Cerebellar cortex (tissue), 1 donor: Measurements from ENCODE around the gene MLC1.

Source experiments
- DNase-seq: peaks from one replicate; pipeline ENCODE4 v3.0.0-alpha.2; 2015; ENCODE audit warnings: low spot score

Gene MLC1

GRCh38 chr22:50058061-50058905, 26.9 kb downstream of the MLC1 start, which contains the start of gene TTLL8:
TSS of gene TTLL8 (minus strand) at chr22:50058298.
- DNase-seq: no peak

- no peak for DNase-seq
Measured at GRCh38 chr22:50057278-50058060, 27.8 kb downstream of the MLC1 start.

- DNase-seq: no peak
Measured at GRCh38 chr22:50056214-50056972, 28.8 kb downstream of the MLC1 start.

- no peak for DNase-seq
Measured at GRCh38 chr22:50053861-50054260, 31.4 kb downstream of the MLC1 start.

GRCh38 chr22:50051930-50052329, 33.3 kb downstream of the MLC1 start:
- DNase-seq: no peak

- DNase-seq: no peak
Measured at GRCh38 chr22:50049299-50050195, 35.7 kb downstream of the MLC1 start.

- DNase-seq: no peak
Measured at GRCh38 chr22:50048836-50049235, 36.4 kb downstream of the MLC1 start.

- no peak for DNase-seq
Measured at GRCh38 chr22:50048061-50048765, 37.0 kb downstream of the MLC1 start.

- no peak for DNase-seq
Measured at GRCh38 chr22:50047346-50047745, 37.9 kb downstream of the MLC1 start.

GRCh38 chr22:50046481-50047245, 38.6 kb downstream of the MLC1 start:
- DNase-seq: no peak

GRCh38 chr22:50046019-50046415, 39.2 kb downstream of the MLC1 start:
- no peak for DNase-seq

- no peak for DNase-seq
Measured at GRCh38 chr22:50045211-50046018, 39.8 kb downstream of the MLC1 start.

GRCh38 chr22:50044485-50045118, 40.6 kb downstream of the MLC1 start:
- no peak for DNase-seq

- DNase-seq: no peak
Measured at GRCh38 chr22:50041361-50042065, 43.7 kb downstream of the MLC1 start.

GRCh38 chr22:50040717-50041116, 44.5 kb downstream of the MLC1 start:
- no peak for DNase-seq

GRCh38 chr22:50039669-50040443, 45.4 kb downstream of the MLC1 start:
- no peak for DNase-seq
